ENCODE measurements around the gene C1QC.
A peak's percentile ranks its signal among the peaks of the same experiment; 100 is the strongest.
"Not testable (repeated sequence)": the region's sequence is repeated elsewhere in the genome, so short reads cannot be mapped to it uniquely, and the experiment has no call there.

Gene C1QC

DNA sequence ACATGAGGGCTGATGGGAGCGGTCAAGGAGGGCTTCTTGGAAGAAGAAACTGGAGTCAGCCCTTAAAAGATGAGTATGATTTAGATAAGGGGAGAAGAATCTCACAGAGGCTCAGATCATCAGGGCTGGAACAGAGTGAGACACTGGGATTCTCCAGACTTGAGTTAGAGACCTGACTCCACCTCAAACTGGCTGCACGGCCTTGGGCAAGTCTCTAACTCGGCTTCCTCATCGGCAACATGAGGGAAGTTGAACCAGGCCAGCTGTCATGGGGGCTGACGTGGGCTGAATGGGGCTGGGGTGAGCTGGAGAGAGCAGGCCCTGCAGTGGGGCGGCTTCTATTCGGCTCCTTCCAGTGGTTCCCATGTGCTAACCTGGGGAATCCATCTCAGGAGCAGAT, 2.5 kb downstream of the C1QC start:
- no peak for DNase-seq (ENCODE audit: extremely low read depth in 1 of 2, low read depth in 1 of 2)

DNA sequence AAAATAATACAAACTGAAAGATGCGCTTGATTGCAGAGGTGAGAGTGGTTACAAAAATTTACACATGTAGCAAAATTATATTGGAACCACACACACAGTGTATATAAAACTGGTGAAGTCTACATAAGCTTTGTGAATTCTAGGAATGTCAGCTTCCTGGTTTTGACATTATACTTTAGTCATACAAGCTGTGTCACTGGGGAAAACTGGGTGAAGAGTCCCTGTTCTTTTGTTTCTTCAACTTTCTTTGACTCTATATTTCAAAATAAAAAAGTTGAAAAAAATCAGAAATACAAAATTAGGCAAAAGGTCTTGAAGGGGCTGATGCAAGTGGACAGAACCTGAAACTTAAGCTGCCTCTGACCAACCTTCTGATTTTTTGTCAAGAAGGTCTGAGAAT, 3.0 kb downstream of the C1QC start:
- DNase-seq (ENCODE audit: extremely low read depth in 1 of 2, low read depth in 1 of 2): no peak

DNA sequence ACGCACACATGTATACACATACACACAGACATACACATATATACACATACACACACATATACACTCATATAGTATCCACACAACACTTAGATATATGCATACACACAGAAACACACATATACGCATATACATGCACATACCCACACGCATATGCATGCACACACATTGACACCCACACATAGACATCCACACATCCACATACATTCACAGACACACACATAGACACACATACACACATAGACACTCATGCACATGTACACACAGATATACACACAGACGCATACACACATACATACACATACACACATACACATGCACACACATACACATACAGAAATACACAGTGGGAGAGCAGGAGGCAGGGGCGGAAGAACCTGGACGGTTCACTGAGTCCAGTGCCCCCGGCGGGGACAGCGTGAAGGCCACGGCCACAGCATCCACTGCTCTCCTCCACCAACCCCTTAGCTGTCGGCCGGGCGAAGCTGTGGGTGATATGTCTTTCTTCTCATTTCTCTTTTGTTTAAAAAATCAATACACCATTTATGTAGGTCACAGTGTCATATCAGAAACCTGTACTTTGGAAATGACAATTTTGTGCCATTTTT, 6.8 kb downstream of the C1QC start:
- DNase-seq (ENCODE audit: extremely low read depth in 1 of 2, low read depth in 1 of 2): no peak

DNA sequence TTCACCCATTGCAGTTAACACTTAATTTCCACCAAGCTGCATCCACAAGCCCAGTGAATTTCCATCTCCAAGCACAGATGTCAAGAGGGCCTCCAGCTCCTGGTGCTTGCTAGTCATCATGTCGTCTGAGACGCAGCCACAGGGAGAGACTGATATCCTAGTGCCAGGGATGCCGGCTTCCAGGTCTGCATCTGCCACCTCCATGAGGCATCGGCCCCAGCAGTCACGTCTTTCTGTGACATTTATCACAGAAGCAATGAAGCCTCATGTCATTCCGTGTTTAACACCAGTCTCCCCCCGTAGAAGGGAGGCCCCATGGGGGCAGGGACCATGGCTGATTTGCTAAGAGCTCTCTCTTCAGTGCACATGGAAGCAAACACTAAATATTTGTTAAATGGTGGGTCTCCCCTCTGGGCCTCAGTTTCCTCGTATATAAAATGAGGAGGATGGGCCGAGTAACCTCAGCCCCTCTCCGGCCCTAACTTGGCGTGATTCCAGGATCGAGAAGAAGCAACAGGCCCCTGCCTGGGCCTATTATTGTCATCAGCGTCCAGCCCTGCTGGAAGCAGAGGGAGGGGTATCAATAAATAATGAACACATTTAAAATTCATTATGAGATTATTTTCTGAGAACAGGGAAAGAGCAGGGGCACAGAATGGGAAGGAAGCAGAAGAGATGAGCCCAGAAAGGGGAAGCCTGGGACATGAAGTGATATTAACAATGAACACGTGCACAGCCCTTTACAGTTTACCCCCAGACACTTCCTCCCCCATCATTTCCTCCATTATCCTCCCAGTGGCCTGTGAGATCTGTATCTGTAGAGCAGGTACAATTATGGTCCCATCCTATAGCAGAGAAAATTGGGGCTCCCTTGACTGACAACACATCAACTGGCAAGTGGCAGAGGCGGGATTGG, 8.8 kb downstream of the C1QC start:
- DNase-seq (ENCODE audit: extremely low read depth in 1 of 2, low read depth in 1 of 2): no peak

DNA sequence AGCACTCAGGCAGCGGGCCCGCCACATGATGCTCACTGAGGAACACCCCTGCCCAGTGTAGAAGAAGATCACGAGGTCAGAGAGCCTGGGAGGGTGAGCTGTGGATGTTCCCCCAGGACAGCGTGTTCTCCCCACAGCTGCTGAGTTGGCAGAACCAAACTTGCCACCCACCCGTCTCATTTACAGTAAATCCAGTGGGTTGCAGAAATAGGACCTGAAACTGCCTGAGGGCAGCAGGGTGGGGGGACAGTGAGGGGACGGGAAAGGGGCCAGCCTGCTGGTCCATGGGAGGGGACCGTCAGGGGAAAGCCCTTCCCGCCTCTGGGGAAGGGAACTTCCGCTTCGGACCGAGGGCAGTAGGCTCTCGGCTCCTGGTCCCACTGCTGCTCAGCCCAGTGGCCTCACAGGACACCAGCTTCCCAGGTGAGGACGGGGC, 9.5 kb downstream of the C1QC start, which contains the start of gene C1QB:
C1QB (plus strand) TSS at position 356 of the 436 bp plus-strand sequence. CDS start 6,227 bp downstream, outside the sequence.
- DNase-seq (ENCODE audit: extremely low read depth in 1 of 2, low read depth in 1 of 2): no peak

DNA sequence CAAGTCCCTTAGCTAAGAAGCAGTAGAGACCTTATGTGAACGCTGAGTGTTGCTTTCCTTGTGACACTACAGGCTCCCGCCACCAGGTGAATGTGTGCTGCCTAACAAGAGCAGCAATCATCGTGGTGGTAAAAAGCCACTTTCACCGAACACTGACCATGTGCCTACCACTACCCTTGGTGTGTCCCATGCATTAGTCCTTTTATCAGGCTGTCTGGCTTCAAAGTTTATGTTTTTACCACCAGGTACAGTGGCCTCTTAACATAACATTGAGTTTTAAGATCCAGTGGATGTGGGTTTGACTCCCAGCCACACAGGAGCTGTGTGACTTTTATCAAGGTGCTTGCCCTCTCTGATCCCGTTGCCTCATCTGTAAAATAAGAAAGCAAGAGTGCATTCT, 11.3 kb downstream of the C1QC start:
- DNase-seq (ENCODE audit: extremely low read depth in 1 of 2, low read depth in 1 of 2): no peak

DNA sequence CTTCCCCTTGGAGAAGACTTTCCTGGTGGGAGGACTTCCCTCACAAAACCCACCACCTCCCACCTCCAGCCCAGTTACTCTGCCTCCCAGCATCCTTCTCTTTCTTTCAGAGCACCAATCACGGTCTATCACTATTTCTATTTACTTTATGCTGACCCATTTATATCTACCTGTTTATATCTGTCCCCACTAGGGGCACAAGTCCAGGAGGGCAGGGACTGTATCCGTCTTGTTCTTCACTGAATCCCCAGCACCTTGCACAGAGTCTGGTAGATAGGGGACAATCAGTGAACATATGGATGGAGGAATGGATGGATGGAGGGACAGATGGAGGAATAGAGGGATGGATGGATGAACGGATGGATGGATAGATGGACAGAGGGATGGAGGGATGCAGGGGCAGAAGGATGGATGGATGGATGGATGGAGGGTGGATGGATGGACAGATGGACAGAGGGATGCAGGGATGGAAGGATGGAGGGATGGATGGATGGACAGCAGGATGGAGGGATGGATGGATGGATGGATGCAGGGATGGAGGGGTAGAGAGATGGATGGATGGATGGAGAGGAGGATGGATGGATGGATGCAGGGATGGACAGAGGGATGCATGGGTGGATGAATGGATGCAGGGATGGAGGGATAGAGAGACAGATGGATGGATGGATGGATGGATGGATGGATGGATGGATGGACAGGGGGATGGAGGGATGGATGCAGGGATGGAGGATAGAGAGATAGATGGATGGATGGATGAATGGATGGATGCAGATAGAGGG, 15.1 kb downstream of the C1QC start:
- no peak for DNase-seq (ENCODE audit: extremely low read depth in 1 of 2, low read depth in 1 of 2)

DNA sequence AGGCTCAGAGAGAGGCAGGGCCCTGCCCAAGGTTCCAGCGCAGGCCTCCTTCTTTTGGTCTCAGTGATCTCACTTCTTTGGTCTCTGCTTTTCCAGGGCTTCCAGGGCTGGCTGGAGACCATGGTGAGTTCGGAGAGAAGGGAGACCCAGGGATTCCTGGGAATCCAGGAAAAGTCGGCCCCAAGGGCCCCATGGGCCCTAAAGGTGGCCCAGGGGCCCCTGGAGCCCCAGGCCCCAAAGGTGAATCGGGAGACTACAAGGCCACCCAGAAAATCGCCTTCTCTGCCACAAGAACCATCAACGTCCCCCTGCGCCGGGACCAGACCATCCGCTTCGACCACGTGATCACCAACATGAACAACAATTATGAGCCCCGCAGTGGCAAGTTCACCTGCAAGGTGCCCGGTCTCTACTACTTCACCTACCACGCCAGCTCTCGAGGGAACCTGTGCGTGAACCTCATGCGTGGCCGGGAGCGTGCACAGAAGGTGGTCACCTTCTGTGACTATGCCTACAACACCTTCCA, 17.3 kb downstream of the C1QC start:
- DNase-seq (ENCODE audit: extremely low read depth in 1 of 2, low read depth in 1 of 2): no peak

DNA sequence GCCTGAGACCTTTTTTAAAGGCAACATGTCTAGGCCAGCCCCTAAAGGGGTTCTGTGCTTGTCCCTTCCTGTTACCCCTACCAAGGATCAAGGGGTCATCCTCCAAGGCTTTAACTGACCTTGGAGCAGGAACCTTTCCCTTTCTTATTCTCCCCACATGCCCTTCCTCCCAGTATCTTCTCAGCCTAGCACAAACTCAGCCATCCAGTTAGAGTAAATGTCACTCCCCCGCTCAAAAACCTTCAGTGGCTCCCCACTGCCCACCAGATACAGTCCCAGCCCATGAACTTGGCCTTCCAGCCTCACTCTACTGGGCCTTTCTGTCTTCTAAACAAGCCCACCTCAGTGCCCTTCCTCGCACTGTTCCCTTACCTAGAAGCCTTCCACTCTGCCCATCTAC, 18.4 kb downstream of the C1QC start:
- DNase-seq (ENCODE audit: extremely low read depth in 1 of 2, low read depth in 1 of 2): no peak

DNA sequence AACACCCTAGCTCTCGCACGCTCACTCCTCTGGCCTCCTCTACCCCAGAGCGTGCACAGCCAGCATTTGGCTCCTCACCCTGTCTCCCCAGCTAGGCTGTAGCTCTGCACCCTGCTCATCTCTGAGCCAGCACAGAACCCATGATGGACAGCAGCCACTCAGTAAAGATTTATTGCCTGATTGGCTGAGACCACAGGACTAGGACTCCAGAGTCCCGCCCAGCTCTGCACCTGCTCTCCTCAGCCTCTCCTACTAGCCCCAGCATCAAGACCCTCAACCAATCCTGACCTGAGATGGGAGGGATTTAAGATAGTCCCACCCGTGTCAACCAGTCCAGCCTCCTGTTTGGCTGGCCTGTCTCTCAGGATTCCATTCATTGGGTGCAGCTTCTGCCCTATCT, 18.9 kb downstream of the C1QC start:
- DNase-seq (ENCODE audit: extremely low read depth in 1 of 2, low read depth in 1 of 2): peak in 1 of 2 donors; percentile 8

DNA sequence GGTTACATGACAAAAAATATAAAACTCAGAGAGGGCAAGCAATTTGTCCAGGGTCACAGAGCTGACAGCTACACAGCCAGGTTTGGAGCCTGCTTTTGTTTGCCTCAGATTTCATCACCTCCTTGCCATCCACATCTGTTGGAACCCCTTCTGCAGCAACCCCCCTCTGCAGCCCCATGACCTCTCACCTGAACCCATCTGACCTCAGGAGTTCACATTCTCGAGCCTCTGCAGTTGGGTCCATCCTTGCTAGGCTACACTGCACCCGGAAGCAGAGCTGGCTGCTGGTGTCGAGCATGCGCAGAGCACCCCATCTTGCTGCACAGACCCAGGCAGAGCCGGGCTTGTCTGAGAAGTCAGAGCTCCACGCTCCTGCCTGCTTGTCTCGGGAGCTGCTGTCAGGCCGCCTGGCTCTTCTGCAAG, 19.6 kb downstream of the C1QC start:
- DNase-seq (ENCODE audit: extremely low read depth in 1 of 2, low read depth in 1 of 2): no peak

DNA sequence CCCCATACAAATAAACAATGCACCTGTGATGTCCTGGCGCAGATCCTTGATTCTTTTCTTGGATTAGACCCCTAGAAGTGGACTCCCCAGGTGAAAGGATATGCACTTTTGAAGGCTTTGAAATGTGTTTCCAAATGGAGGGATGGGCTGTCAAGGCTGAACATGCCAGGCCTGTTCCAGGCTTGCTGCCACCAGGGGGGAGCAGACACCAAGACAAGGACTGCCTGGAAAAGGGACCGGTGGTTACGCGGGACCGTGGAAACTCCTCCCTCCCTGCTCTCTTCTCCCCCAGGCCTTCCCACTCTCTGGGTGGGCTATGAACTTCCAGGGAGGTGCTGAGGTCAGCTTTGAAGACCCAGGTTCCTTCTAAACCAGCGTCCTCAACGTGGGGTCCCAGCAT, 22.3 kb downstream of the C1QC start:
- DNase-seq (ENCODE audit: extremely low read depth in 1 of 2, low read depth in 1 of 2): no peak

DNA sequence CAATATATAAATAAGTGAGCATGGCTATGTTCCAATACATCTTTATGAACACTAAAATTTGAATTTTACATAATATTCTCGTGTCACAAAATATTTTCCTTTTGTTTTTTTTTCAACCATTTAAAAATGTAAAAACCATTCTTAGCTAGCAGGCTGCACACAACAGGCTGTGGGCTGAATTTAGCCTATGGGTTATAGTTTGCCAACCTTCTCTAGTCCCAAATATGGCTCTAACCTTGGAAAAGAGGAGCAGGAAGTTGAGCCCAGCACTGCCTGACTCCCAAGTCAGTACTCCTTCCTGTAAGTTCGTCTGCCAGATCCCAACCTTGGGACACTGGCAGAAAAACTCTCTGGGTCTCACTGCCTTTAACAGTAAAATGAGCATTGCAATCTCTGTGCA, 23.0 kb downstream of the C1QC start:
- DNase-seq (ENCODE audit: extremely low read depth in 1 of 2, low read depth in 1 of 2): no peak

DNA sequence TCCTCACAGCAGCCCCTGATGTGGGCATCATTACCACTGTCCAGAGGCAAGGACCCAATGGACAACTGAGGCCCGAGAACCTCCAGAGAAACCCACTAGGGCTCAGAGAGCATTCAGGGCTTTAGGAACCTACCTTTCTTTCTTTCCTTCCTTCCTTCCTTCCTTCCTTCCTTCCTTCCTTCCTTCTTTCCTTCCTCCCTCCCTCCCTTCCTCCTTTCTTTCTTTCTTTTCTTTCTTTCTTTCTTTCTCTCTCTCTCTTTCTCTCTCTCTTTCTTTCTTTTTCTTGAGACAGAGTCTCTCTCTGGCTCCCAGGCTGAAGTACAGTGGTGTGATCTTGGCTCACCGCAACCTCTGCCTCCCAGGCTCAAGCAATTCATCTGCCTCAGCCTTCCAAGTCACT, 25.4 kb downstream of the C1QC start:
- DNase-seq (ENCODE audit: extremely low read depth in 1 of 2, low read depth in 1 of 2): not testable (repeated sequence)

DNA sequence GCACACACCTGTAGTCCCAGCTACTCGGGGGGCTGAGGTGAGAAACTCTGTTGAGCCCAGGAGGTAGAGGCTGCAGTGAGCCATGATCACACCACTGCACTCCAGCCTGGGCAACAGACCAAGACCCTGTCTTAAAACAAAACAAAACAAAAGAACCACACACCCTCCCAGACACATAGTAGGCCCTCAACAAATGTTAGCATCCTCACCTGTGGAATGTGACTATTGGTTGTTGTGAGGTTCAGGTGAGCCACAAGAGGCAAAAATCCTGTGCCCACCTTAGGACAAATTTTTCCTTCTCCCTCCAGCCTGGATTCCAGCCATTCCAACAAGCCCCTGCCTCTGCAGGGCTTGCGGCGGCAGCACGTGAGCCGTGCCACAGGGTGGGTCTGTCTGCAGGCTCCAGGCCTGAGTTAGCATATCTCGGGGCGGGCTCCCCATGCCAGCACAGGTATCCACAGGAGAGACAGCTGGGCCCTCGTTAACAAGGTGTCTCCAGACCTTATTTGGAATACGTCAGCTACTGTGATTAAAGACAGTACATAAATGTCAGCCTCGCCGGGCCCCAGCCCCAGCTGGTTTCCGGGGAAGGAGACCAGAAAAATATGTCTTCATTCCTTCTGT, 27.0 kb downstream of the C1QC start:
- DNase-seq (ENCODE audit: extremely low read depth in 1 of 2, low read depth in 1 of 2): no peak

DNA sequence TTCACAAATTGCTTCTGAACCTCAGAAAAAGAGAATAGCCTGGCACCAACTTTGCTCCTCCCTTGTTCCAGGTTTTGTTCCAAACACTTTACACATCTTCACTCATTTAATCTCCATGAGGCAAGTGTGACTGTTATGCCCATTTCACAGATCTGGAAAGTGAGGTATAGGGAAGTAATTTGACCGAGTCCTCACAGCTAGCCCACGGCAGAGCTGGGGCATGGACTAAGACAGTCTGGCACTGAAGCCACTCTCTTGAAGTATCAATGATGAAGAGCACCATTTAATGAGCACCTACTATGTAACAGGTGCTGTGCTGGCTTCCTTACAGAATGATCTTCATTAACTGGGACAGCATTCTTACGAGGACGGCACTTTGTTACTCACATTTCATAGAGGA, 28.6 kb downstream of the C1QC start:
- no peak for DNase-seq (ENCODE audit: extremely low read depth in 1 of 2, low read depth in 1 of 2)

DNA sequence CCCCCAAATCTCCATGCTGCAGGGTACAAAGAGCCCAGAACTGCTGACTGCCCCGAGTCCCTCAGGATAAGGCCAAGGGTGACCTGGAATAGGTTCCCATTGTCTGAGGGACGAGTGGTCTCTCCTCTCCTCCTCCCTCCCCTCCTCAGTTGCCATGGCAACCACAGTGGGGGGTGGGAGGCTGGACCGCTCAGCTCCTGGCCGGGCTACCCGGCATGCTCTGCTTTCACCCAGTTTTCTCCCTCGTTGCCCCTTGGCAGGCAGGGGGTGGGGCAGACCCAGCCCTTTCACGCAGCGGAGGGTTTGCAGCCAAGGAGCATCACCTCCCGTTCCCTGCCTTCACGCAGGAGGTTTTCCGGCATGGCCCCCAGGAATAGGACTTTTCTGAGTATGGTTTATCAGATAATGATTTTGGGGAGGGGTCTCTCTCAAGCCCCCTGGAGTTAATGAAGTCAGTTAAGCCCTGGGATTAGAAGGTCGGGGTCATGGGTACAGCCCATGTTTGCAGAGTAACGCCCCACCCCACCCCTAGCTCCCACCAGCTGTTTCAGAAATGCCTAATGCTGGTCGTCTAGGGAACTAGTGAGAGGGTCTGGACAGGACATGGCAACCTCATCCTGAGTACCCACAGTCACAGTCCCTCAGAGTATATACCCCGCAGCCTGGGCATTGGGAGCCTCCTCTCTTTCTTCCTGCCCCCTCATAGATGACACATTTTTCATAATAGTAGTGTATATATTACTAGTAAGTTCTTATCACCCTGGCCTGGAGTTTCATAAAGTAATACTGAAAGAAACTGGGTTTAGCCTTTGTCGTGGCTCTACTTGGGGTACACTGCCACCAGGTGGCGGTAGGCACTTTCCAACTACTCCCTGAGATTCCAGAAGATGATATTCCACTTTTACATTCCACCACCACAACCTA, 30.3 kb downstream of the C1QC start:
- peak; percentile 1 to 13 for DNase-seq (ENCODE audit: extremely low read depth in 1 of 2, low read depth in 1 of 2)

DNA sequence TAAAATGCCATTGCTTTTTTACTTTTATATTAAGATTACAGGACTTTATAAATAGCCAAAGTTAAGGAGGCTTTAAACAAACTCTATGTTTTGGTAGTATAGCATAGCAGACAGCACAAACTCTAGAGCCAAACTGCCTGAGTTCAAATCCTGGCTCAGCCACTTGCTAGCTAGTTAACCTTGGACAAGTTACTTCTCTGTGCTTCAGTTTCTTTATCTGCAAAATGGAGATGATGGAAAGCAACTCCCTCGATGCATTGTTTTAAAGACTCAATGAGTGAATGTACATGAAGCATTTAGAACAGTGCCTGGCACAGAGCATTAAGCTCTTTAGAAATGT, 30.9 kb downstream of the C1QC start:
- DNase-seq (ENCODE audit: extremely low read depth in 1 of 2, low read depth in 1 of 2): no peak

DNA sequence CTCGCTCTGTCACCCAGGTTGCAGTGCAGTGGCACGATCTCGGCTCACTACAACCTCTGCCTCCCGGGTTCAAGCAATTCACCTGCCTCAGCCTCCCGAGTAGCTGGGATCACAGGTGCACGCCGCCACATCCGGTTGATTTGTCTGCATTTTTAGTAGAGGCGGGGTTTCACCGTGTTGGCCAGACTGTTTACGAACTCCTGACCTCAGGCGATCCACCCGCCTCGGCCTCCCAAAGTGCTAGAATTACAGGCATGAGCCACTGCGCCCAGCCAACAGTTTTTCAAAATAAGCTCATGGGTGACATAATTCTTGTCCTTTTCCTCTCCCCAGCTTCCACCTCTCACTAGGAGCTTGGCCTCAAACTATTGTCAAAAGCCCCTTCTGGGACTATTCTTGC, 32.7 kb downstream of the C1QC start:
- not testable (repeated sequence) for DNase-seq (ENCODE audit: extremely low read depth in 1 of 2, low read depth in 1 of 2)
